ENCODE measurements around the gene CAPN10. TPM values are rescaled to one million over a fixed set of nuclear protein-coding genes. Genes with fewer than 3 reads are reported as not detected.

The CAPN10 gene
- total RNA-seq, 1 donor from 2014 or later: 62.7 TPM

DNA sequence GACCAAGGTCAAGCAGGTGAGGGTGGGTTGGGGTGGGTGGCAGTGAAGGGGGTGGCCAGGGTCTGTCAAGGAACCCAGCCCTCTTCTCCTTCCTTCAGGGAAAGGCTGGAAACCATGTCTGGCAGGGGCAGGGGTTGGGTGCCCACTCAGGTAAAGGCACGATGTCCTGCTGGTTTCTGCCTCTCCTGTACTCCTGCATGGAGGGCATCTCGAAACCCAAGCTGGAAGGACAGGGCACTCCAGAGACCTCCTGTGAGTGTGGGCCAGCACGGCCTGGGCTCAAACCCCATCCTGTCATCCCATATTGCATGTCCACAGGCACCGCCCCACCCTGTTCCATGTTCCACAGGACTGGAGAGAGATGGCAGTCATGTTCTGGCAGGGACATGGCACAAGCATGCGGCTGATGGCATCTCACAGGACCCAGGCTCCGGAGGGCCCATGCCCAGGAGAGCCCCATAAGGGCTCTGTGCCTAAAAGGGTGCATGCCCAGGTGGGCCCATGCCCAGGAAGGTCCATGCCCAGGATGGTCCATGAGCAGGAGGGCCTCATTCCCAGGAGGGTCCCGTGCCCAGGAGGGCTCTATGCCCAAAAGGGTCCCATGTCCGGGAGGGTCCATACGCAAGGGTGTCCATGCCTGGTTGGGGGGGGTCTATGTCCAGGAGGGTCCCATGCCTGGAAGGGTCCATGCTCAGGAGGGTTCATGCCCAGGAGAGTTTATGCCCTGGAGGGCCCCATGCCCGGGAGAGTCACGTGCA lies 45.2 kb downstream of the CAPN10 start:
- H3K9me3 Mint-ChIP-seq: peaks cover 12% of the 10 kb centered on the region
- H3K4me3 Mint-ChIP-seq: no peak overlapping the region
- DNase-seq (ENCODE audit: low read depth, low spot score): no peak
- no peaks in the 10 kb centered on the region for H3K36me3 Mint-ChIP-seq (ENCODE audit: low read depth)
- H3K27ac Mint-ChIP-seq (ENCODE audit: unreplicated experiment): no peak overlapping the region
- H3K4me1 Mint-ChIP-seq: no peaks in the 10 kb centered on the region
- H3K27me3 Mint-ChIP-seq (ENCODE audit: low read depth): no peaks in the 10 kb centered on the region
- TF ChIP-seq, protein P1, sequence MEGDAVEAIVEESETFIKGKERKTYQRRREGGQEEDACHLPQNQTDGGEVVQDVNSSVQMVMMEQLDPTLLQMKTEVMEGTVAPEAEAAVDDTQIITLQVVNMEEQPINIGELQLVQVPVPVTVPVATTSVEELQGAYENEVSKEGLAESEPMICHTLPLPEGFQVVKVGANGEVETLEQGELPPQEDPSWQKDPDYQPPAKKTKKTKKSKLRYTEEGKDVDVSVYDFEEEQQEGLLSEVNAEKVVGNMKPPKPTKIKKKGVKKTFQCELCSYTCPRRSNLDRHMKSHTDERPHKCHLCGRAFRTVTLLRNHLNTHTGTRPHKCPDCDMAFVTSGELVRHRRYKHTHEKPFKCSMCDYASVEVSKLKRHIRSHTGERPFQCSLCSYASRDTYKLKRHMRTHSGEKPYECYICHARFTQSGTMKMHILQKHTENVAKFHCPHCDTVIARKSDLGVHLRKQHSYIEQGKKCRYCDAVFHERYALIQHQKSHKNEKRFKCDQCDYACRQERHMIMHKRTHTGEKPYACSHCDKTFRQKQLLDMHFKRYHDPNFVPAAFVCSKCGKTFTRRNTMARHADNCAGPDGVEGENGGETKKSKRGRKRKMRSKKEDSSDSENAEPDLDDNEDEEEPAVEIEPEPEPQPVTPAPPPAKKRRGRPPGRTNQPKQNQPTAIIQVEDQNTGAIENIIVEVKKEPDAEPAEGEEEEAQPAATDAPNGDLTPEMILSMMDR (conservative IDR thresholded peaks at IDR 0.05): no peak

DNA sequence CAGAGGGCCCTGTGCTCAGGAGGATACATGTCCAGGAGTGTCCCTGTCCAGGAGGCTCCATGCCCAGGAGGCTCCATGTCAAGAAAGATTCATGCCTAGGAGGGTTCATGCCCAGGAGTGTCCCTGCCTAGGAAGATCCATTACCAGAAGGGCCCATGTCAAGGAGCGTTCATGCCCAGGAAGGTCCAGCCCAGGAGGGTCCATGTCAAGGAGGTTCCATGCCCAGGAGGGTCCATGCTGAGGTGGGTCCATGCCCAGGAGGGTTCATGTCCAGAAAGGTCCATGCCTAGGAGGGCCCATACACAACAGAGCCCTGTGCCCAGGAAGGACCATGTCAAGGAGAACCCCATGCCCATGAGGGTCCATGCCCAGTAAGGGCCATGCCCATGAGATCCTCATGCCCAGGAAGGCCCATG lies 45.8 kb downstream of the CAPN10 start:
- Mint-ChIP-seq H3K27me3 (ENCODE audit: low read depth) (no peaks in the 10 kb centered on the region), H3K4me3 (no peak overlapping the region), H3K4me1 (no peaks in the 10 kb centered on the region), H3K36me3 (ENCODE audit: low read depth) (no peaks in the 10 kb centered on the region), H3K27ac (ENCODE audit: unreplicated experiment) (no peak overlapping the region), H3K9me3 (peaks cover 12% of the 10 kb centered on the region)
- TF ChIP-seq, protein P1 (conservative IDR thresholded peaks at IDR 0.05): no peak
- DNase-seq (ENCODE audit: low read depth, low spot score): no peak

DNA sequence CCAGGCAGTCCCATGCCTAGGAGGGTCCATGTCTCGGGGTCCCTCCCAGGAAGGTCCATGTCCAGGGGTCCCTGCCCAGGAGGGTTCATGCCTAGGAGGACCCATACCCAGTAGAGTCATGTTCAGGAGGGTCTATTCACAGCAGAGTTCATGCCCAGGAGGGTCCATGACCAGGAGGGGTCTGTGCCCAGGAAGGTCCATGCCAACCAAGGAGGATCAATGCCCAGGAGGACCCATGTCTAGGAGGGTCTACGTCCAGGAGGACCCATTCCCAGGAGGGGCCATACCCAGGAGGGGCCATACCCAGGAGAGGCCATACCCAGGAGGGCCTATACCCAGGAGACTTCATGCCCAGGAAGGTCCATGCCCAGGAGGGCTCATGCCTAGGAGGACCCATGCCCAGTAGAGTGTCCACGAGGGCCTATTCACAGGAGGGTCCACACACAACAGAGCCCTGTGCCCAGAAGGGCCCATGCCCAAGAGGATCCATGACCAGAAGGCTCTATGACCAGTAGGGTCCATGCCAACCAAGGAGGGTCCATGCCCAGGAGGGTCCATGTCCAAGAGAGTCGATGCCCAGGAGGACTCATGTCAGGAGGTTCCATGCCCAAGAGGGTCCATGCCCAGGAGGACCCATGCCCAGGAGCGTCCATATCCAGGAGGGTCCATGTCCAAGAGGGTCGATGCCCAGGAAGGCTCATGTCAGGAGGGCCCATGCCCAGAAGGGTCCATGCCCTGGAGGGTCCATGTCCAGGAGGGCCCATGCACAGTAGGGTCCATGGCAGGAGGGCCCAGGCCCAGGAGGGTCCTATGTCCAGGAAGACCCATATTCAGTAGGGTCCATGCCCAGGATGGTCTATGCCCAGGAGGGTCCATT lies 48.8 kb downstream of the CAPN10 start:
- Mint-ChIP-seq H3K4me3 (no peak overlapping the region), H3K9me3 (peaks cover 12% of the 10 kb centered on the region), H3K27me3 (ENCODE audit: low read depth) (peaks cover 23% of the 10 kb centered on the region), H3K4me1 (no peaks in the 10 kb centered on the region), H3K27ac (ENCODE audit: unreplicated experiment) (no peak overlapping the region), H3K36me3 (ENCODE audit: low read depth) (no peaks in the 10 kb centered on the region)
- TF ChIP-seq, protein P1 (conservative IDR thresholded peaks at IDR 0.05): no peak
- DNase-seq (ENCODE audit: low read depth, low spot score): no peak

DNA sequence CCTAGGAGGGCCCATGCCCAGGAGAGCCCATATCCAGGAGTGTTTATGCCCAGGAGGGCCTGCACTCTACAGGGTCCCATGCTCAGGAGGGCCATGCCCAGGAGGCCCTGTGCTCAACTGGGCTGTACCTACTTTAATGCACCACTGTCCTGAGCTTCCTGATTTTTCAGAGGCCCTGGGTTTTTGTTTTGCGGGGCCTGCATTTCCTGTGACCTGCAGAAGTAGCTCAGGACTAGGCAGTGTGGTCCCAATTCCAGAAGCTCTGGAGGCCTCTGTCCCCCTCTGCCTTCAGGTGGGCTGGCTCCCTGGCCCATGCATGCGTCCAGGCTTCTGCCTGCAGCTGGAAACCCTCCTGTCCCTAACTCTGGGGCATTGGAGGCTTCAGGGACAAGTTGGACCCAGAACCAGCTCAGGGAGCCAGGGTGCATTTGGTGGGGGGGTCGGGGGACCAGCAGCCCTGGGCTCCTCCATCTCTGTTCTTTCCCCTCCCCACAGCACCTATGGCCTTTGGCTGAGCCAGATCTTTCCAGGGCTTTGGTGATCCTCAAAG lies 49.5 kb downstream of the CAPN10 start:
- TF ChIP-seq, protein P1 (conservative IDR thresholded peaks at IDR 0.05): no peak

DNA sequence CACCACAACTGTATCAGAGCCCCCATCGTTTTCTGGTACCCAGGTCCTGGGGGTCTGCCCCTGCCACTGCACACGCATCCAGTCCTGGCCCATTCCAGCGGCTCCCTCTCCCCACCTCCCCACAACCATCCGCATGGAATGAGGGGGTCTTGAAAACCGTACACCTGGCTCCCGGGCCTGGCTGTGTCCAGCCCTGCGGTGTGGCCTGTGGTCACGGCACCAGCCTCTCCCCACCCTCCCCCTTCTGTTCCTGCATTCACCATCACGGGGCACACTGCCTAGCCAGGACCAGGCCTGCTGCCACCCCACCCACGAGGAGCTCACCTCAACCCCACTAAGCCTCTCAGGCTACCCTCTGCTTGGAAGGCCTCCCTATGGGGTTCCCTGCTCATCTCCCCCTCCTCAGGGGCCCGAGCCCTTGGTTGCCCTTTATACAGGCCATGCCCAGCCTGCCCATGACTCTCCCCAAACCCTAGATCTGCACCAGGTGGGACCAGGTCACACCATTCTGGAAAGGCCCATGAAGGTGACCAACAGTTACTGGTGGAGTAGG lies 50.1 kb downstream of the CAPN10 start:
- Mint-ChIP-seq H3K4me3 (no peak overlapping the region), H3K36me3 (ENCODE audit: low read depth) (no peaks in the 10 kb centered on the region), H3K27me3 (ENCODE audit: low read depth) (peaks cover 27% of the 10 kb centered on the region), H3K9me3 (peaks cover 12% of the 10 kb centered on the region), H3K27ac (ENCODE audit: unreplicated experiment) (no peak overlapping the region), H3K4me1 (no peaks in the 10 kb centered on the region)
- no peak for DNase-seq (ENCODE audit: low read depth, low spot score)
- TF ChIP-seq, protein P1 (conservative IDR thresholded peaks at IDR 0.05): no peak

More for the DNA sequence above, 49.5 kb downstream of the CAPN10 start:
- no peaks in the 10 kb centered on the region for H3K4me1 Mint-ChIP-seq
- H3K27ac Mint-ChIP-seq (ENCODE audit: unreplicated experiment): no peak overlapping the region
- DNase-seq (ENCODE audit: low read depth, low spot score): no peak
- H3K36me3 Mint-ChIP-seq (ENCODE audit: low read depth): no peaks in the 10 kb centered on the region
- peaks cover 26% of the 10 kb centered on the region for H3K27me3 Mint-ChIP-seq (ENCODE audit: low read depth)
- H3K9me3 Mint-ChIP-seq: peaks cover 12% of the 10 kb centered on the region
- no peak overlapping the region for H3K4me3 Mint-ChIP-seq

Measured in neural crest cell (in vitro differentiated cells).